GM12878 (cell line): ENCODE measurements around the gene LPAR3. TPM values are rescaled to one million over a fixed set of nuclear protein-coding genes. Genes with fewer than 3 reads are reported as not detected.

Source experiments
- ATAC-seq: fragments of 200-7000 bp; cut with Tn5 transposase; 3 replicates; pipeline ENCODE4 v1.9.1; 2020; ENCODE audit warnings: mild to moderate bottlenecking, moderate library complexity
- BruUV-seq: library from RNA; stranded (reverse); fragments of 400-500 nt; replicated peaks from 2 replicates; lab custom pipeline; 2021; lab: Mats Ljungman, UMichigan
- CTCF ChIA-PET: fragments of 300-600 bp; sonication (Branson Sonifier 250); formaldehyde crosslinking; extraction: SDS; loops from one replicate; lab custom pipeline; 2021; ENCODE audit warnings: inconsistent platforms; lab: Yijun Ruan, JAX
- POLR2A ChIA-PET: fragments of 350-600 bp; formaldehyde crosslinking; extraction: SDS; loops from one replicate; lab custom pipeline; 2021; ENCODE audit warnings: inconsistent platforms; lab: Charles Lee
- RAD21 ChIA-PET: fragments of 300-600 bp; sonication (Branson Sonifier 250); formaldehyde crosslinking; loops from one replicate; lab custom pipeline; 2023; ENCODE audit warnings: antibody characterized with exemption; ENCODE audit not compliant: unreplicated experiment; lab: Charles Lee
- SMC1A ChIA-PET: fragments of 300-600 bp; sonication (Branson Sonifier 250); formaldehyde crosslinking; loops from one replicate; lab custom pipeline; 2023; ENCODE audit not compliant: unreplicated experiment, uncharacterized antibody; lab: Charles Lee
- DNase-seq: peaks from one replicate; pipeline ENCODE4 v3.0.0-alpha.2; 2011; ENCODE audit warnings: low read depth, low spot score
- FAIRE-seq: peaks from 3 replicates; lab custom pipeline; 2011; peaks lifted over from hg19 to GRCh38; lab: Jason Lieb, UNC
- H2AFZ ChIP-seq: 2 replicates; pipeline ENCODE4 v1.6.0; 2011; ENCODE audit warnings: low read depth, low read length, control low read depth; ENCODE audit not compliant: control insufficient read depth
- H3K27ac ChIP-seq: 2 replicates; pipeline ENCODE4 v1.5.1; 2011; ENCODE audit warnings: control low read depth; ENCODE audit not compliant: control insufficient read depth, insufficient read depth
- H3K27me3 ChIP-seq, 2 experiments: replicated peaks in 1 of 2; 2 replicates each; pipeline versions ENCODE4 v1.6.0 to v1.6.1; 2011; ENCODE audit warnings: low read length in 1 of 2; ENCODE audit not compliant: control insufficient read depth in 2 of 2, insufficient read depth in 2 of 2
- H3K36me3 ChIP-seq, 2 experiments: 2 replicates each; pipeline ENCODE4 v1.5.1; 2011; ENCODE audit warnings: low read length in 1 of 2; ENCODE audit not compliant: control insufficient read depth in 2 of 2, insufficient read depth in 2 of 2
- H3K4me1 ChIP-seq: 2 replicates; pipeline ENCODE4 v1.6.1; 2011; ENCODE audit warnings: mild to moderate bottlenecking, low read length, moderate library complexity, mixed read lengths; ENCODE audit not compliant: control insufficient read depth, insufficient read depth
- H3K4me2 ChIP-seq: 2 replicates; pipeline ENCODE4 v1.6.0; 2011; ENCODE audit warnings: control low read depth; ENCODE audit not compliant: control insufficient read depth, insufficient read depth
- H3K4me3 ChIP-seq: fragments of 200-600 bp; sonication (generic); 2 replicates; pipeline ENCODE4 v1.5.1; 2016
- H3K79me2 ChIP-seq: 2 replicates; pipeline ENCODE4 v1.6.0; 2011; ENCODE audit warnings: low read length; ENCODE audit not compliant: control insufficient read depth, insufficient read depth
- H3K9ac ChIP-seq: 2 replicates; pipeline ENCODE4 v1.8.0; 2011; ENCODE audit warnings: low read length, control low read depth, mixed read lengths; ENCODE audit not compliant: control insufficient read depth, insufficient read depth
- H3K9me3 ChIP-seq: replicated peaks from 3 replicates; pipeline ENCODE4 v1.5.1; 2011; ENCODE audit warnings: mild to moderate bottlenecking, low read length; ENCODE audit not compliant: control insufficient read depth, insufficient read depth
- H4K20me1 ChIP-seq: 2 replicates; pipeline ENCODE4 v1.6.0; 2011; ENCODE audit not compliant: control insufficient read depth, insufficient read depth
- FOXK2 ChIP-seq: fragments of 450-650 bp; IDR thresholded peaks from 2 replicates; pipeline ENCODE4 v1.6.1; 2017; ENCODE audit warnings: mild to moderate bottlenecking, moderate library complexity
- GATAD2B ChIP-seq: fragments of 450-650 bp; conservative IDR thresholded peaks from 2 replicates; pipeline ENCODE4 v1.6.1; 2017; ENCODE audit warnings: low read depth, mild to moderate bottlenecking, moderate library complexity
- IKZF2 ChIP-seq, 2 experiments: fragments of 450-650 bp; IDR thresholded peaks; 2 replicates each; pipeline ENCODE4 v1.6.1; 2017; ENCODE audit warnings: mild to moderate bottlenecking in 2 of 2, moderate library complexity in 2 of 2
- IRF4 ChIP-seq: IDR thresholded peaks from 2 replicates; pipeline ENCODE4 v1.6.1; 2011; ENCODE audit warnings: low read depth, low read length
- LARP7 ChIP-seq: fragments of 450-650 bp; IDR thresholded peaks from 2 replicates; pipeline ENCODE4 v1.6.1; 2017; ENCODE audit warnings: mild to moderate bottlenecking
- NBN ChIP-seq: fragments of 450-650 bp; IDR thresholded peaks from 2 replicates; pipeline ENCODE4 v1.6.1; 2016
- SMARCA5 ChIP-seq: fragments of 450-650 bp; IDR thresholded peaks from 2 replicates; pipeline ENCODE4 v1.6.1; 2017; ENCODE audit warnings: mild to moderate bottlenecking
- SREBF2 ChIP-seq: IDR thresholded peaks from 2 replicates; pipeline ENCODE4 v1.6.1; 2012; ENCODE audit warnings: mild to moderate bottlenecking, low read length
- YY1 ChIP-seq: IDR thresholded peaks from 2 replicates; pipeline ENCODE4 v1.6.1; 2011; ENCODE audit warnings: low read depth, mild to moderate bottlenecking, low read length
- WGBS: methylation state at CpG from one replicate; pipeline ENCODE4 v1.1.6; 2016; ENCODE audit warnings: low lambda C conversion rate; ENCODE audit not compliant: insufficient replicate concordance, insufficient coverage; ENCODE audit errors: missing lambda C conversion rate; 5-methylcytosine and 5-hydroxymethylcytosine counted together
- in situ Hi-C: fragments of 300-500 bp; cut with MboI; formaldehyde crosslinking; loops from 9 replicates; pipeline ENCODE4 v1.14.3; 2018; ENCODE audit warnings: mixed read lengths
- intact Hi-C: fragments of 100-400 bp; cut with micrococcal nuclease; formaldehyde crosslinking; loops from one replicate; pipeline ENCODE4 v1.14.2; 2022; ENCODE audit not compliant: unreplicated experiment
- polyA plus RNA-seq, 11 experiments: library from polyadenylated mRNA; depleted of rRNA in 4 of 11; unstranded in 6 of 11; stranded (reverse) in 5 of 11; fragments of >200 nt; fragmentation: Nextera tagmentation in 4 of 11; fragmentation: Illumina TruSeq in 1 of 11; extraction: Ambion mirVana in 4 of 11; extraction: Trizol in 1 of 11; gene quantifications; 1 replicate in 1 of 11; 2 replicates in 10 of 11; pipeline versions ENCODE4 v1.2.1 to v1.2.3, GENCODE V29; 2011 to 2016; ENCODE audit warnings: inconsistent platforms in 2 of 11, missing spikeins in 2 of 11, low read depth in 1 of 11
- total RNA-seq, 4 experiments: library from RNA; depleted of rRNA in 3 of 4; stranded (reverse); fragments of >200 nt in 3 of 4; fragmentation: Illumina TruSeq in 1 of 4; extraction: Trizol in 1 of 4; gene quantifications; 2 replicates each; pipeline versions ENCODE4 v1.2.1 to v1.2.3, GENCODE V29; 2013 to 2021
- TF ChIP-seq, protein P1 (sequence below): fragments of 450-650 bp; IDR thresholded peaks from 2 replicates; pipeline ENCODE4 v1.6.1; 2017; ENCODE audit warnings: mild to moderate bottlenecking, moderate library complexity
- TF ChIP-seq, protein P2 (sequence below): IDR thresholded peaks from 2 replicates; pipeline ENCODE4 v1.6.1; 2011; ENCODE audit warnings: mild to moderate bottlenecking, low read depth, low read length, moderate library complexity; ENCODE audit not compliant: insufficient replicate concordance
- TF ChIP-seq, protein P3 (sequence below): fragments of 450-650 bp; IDR thresholded peaks from 2 replicates; pipeline ENCODE4 v1.6.1; 2014; ENCODE audit warnings: mild to moderate bottlenecking

Gene LPAR3
- total and polyA plus RNA-seq, 10 of the 15 experiments (the other 5 are each of a cell fraction or from before 2014, with no cell fraction given), result 0.03 to 0.31 (median 0.09) TPM; not detected in 3

DNA sequence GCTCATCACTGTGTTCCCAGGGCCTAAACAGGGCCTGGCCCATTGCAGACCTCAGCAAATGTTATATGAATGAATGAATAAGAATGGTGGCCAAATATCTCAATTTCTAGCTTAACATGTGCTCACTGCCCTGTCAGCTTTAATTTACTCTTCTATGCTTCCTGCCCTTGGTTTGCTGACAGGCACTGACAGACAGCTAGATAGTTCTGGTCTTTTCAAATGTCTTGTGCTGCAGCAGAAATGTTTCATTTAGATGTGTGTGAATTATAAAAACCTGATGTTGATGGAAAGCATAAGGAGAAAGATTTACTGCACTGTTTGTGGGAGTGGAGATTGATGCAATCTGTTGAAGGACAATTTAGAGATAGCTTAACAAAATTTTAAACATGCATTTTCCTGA lies 48.9 kb downstream of the LPAR3 start:
- ChIA-PET SMC1A (interaction anchor here (0.9 to 1.3 kb wide), 2 partner anchors 12 to 181 kb away, joined by 3 to 4 read pairs; no protein-coding TSS in a partner anchor), RAD21 (interaction anchor here (0.9 kb wide), 1 partner anchor 9 kb away, joined by 3 read pairs; no protein-coding TSS in a partner anchor), POLR2A (interaction anchor here (0.7 kb wide), 1 partner anchor 13 kb away, joined by 3 read pairs; no protein-coding TSS in a partner anchor), CTCF (interaction anchor here (0.7 to 1.6 kb wide), 3 partner anchors 9 to 62 kb away, joined by 3 to 4 read pairs (median 4); no protein-coding TSS in a partner anchor)
- in situ Hi-C loops (no loop called here), intact Hi-C loops (no loop called here)
- no peaks in the 10 kb centered on the region for H3K27me3 ChIP-seq
- H2AFZ ChIP-seq, result no peak overlapping the region
- BruUV-seq, result no TSS peak
- no peaks in the 10 kb centered on the region for H3K36me3 ChIP-seq
- no peak for ATAC-seq
- no peaks in the 10 kb centered on the region for H3K9me3 ChIP-seq
- no peak for FAIRE-seq
- no peak for DNase-seq
- no peak overlapping the region for H3K4me2 ChIP-seq
- TF ChIP-seq SREBF2 (no peak), IKZF2 (IDR thresholded peaks at IDR 0.05) (no peak), GATAD2B (no peak), LARP7 (no peak)
- H3K9ac ChIP-seq, result no peak overlapping the region
- no peaks in the 10 kb centered on the region for H3K4me1 ChIP-seq
- H3K79me2 ChIP-seq, result no peaks in the 10 kb centered on the region
- H4K20me1 ChIP-seq, result no peaks in the 10 kb centered on the region
- no peak overlapping the region for H3K27ac ChIP-seq
- H3K4me3 ChIP-seq, result no peak overlapping the region

DNA sequence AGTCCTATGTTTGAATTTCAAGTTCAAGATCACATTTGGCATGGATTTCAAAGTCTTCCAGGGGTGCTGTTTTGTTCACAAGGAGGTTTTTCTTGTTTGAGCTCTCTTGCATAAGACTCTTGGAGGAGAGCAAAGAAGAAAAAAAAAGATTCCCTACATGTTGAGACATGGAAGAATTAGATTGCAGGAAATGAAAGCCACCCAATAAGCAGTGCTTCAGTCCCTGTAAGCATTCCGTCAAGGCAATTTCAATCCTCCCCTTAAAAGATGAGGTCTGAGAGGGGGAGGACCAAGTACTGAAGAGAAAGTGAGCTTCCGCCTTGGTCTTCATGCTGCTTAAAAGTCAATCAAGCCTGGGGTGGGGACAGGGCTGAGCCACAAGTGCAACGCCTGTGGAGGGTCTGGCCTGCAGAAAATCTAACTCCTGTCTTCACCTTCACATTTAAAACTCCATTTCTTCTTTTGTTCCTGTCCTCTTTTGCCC lies 50.2 kb downstream of the LPAR3 start:
- Histone ChIP-seq H2AFZ (no peak overlapping the region), H3K9me3 (no peaks in the 10 kb centered on the region), H3K36me3 (no peaks in the 10 kb centered on the region), H3K9ac (no peak overlapping the region), H3K4me1 (no peaks in the 10 kb centered on the region), H3K4me2 (no peak overlapping the region), H3K27ac (no peak overlapping the region), H4K20me1 (no peaks in the 10 kb centered on the region), H3K27me3 (no peaks in the 10 kb centered on the region), H3K4me3 (no peak overlapping the region), H3K79me2 (no peaks in the 10 kb centered on the region)
- RAD21 ChIA-PET, result no interaction called here
- no peak for ATAC-seq
- SMC1A ChIA-PET, result interaction anchor here (0.7 to 1.4 kb wide), 5 partner anchors 10 to 61 kb away, joined by 3 to 4 read pairs (median 4); no protein-coding TSS in a partner anchor
- WGBS, result 58% methylated on average over 3 of the region's 3 CpGs
- POLR2A ChIA-PET, result no interaction called here
- in situ Hi-C loops, result no loop called here
- BruUV-seq, result no TSS peak
- intact Hi-C loops, result no loop called here
- CTCF ChIA-PET, result no interaction called here
- DNase-seq, result no peak
- FAIRE-seq, result no peak
- TF ChIP-seq NBN (no peak), SMARCA5 (no peak), IRF4 (no peak), YY1 (no peak), FOXK2 (no peak)
- TF ChIP-seq, protein P1, sequence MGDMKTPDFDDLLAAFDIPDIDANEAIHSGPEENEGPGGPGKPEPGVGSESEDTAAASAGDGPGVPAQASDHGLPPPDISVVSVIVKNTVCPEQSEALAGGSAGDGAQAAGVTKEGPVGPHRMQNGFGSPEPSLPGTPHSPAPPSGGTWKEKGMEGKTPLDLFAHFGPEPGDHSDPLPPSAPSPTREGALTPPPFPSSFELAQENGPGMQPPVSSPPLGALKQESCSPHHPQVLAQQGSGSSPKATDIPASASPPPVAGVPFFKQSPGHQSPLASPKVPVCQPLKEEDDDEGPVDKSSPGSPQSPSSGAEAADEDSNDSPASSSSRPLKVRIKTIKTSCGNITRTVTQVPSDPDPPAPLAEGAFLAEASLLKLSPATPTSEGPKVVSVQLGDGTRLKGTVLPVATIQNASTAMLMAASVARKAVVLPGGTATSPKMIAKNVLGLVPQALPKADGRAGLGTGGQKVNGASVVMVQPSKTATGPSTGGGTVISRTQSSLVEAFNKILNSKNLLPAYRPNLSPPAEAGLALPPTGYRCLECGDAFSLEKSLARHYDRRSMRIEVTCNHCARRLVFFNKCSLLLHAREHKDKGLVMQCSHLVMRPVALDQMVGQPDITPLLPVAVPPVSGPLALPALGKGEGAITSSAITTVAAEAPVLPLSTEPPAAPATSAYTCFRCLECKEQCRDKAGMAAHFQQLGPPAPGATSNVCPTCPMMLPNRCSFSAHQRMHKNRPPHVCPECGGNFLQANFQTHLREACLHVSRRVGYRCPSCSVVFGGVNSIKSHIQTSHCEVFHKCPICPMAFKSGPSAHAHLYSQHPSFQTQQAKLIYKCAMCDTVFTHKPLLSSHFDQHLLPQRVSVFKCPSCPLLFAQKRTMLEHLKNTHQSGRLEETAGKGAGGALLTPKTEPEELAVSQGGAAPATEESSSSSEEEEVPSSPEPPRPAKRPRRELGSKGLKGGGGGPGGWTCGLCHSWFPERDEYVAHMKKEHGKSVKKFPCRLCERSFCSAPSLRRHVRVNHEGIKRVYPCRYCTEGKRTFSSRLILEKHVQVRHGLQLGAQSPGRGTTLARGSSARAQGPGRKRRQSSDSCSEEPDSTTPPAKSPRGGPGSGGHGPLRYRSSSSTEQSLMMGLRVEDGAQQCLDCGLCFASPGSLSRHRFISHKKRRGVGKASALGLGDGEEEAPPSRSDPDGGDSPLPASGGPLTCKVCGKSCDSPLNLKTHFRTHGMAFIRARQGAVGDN, result no peak
- TF ChIP-seq, protein P2, sequence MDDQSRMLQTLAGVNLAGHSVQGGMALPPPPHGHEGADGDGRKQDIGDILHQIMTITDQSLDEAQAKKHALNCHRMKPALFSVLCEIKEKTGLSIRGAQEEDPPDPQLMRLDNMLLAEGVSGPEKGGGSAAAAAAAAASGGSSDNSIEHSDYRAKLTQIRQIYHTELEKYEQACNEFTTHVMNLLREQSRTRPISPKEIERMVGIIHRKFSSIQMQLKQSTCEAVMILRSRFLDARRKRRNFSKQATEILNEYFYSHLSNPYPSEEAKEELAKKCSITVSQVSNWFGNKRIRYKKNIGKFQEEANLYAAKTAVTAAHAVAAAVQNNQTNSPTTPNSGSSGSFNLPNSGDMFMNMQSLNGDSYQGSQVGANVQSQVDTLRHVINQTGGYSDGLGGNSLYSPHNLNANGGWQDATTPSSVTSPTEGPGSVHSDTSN, result no peak
- TF ChIP-seq, protein P3, sequence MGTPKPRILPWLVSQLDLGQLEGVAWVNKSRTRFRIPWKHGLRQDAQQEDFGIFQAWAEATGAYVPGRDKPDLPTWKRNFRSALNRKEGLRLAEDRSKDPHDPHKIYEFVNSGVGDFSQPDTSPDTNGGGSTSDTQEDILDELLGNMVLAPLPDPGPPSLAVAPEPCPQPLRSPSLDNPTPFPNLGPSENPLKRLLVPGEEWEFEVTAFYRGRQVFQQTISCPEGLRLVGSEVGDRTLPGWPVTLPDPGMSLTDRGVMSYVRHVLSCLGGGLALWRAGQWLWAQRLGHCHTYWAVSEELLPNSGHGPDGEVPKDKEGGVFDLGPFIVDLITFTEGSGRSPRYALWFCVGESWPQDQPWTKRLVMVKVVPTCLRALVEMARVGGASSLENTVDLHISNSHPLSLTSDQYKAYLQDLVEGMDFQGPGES, result no peak
